AG09309 (cell line): ENCODE measurements around the gene LYRM4.
"Not testable (repeated sequence)": the region's sequence is repeated elsewhere in the genome, so short reads cannot be mapped to it uniquely, and the experiment has no call there.

Source experiments
- DNase-seq: peaks from one replicate; pipeline ENCODE4 v3.0.0-alpha.2; 2010; ENCODE audit warnings: low read depth
- H3K4me3 ChIP-seq: 2 replicates; pipeline ENCODE4 v1.5.1; 2011; ENCODE audit warnings: mild to moderate bottlenecking, low read depth, low read length, moderate library complexity; ENCODE audit not compliant: control insufficient read depth
- TF ChIP-seq, protein P1 (sequence below): IDR thresholded peaks from 2 replicates; pipeline ENCODE4 v1.5.1; 2011; ENCODE audit warnings: mild to moderate bottlenecking, low read depth, low read length, inconsistent platforms; ENCODE audit not compliant: insufficient read depth, control insufficient read depth; ENCODE audit errors: missing control alignments

Gene LYRM4

DNA sequence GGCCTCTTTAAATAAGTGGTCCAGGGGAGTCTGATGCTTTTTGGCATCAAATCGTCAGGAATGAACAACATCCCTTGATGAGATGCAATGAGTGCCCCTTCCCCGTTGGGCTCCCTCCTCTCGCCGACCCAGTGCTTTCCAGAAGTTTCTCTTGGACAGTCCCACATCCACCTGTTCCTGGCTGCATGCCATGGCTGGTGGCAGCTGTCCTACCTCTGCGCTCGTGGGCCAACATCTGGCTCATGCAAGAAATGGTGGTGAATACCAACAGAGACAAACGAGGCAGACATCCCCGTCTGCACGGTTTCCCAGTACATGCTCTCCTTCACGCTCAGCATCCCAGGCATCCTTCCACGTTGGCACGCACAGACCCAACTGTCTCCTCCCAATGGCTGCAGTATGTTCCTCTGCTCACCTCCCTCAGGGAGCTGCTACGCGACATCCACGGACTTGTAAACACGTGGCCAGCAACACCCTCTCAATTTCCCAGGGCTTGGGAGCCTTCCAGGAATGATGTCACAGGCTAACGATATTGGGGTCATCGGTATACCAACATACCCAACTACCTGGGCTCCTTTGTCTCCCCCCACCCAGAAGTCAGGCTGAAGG is 138.1 kb downstream of the LYRM4 start:
- H3K4me3 ChIP-seq, result no peak overlapping the region
- DNase-seq, result no peak
- TF ChIP-seq, protein P1, sequence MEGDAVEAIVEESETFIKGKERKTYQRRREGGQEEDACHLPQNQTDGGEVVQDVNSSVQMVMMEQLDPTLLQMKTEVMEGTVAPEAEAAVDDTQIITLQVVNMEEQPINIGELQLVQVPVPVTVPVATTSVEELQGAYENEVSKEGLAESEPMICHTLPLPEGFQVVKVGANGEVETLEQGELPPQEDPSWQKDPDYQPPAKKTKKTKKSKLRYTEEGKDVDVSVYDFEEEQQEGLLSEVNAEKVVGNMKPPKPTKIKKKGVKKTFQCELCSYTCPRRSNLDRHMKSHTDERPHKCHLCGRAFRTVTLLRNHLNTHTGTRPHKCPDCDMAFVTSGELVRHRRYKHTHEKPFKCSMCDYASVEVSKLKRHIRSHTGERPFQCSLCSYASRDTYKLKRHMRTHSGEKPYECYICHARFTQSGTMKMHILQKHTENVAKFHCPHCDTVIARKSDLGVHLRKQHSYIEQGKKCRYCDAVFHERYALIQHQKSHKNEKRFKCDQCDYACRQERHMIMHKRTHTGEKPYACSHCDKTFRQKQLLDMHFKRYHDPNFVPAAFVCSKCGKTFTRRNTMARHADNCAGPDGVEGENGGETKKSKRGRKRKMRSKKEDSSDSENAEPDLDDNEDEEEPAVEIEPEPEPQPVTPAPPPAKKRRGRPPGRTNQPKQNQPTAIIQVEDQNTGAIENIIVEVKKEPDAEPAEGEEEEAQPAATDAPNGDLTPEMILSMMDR, result no peak

DNA sequence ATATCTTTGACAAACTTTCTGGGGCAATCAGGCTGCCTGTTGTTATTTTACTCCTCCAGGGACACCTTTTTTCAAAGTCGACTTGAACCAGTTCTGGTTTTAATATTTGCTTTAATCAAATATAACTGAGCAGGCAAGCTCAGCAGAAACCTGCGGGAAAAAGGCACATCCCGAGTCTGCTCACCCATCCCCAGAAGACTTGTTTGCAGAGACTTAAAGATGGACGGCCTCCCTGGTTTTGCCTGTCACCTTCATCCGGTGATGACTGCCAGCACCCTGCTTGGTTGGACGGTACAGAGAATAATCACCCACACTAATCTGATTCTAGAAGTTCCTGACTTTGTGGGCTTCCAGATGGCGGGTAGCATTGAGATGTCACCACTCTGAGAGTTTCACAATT is 138.8 kb downstream of the LYRM4 start:
- TF ChIP-seq, protein P1, result no peak
- no peak for DNase-seq
- no peak overlapping the region for H3K4me3 ChIP-seq

DNA sequence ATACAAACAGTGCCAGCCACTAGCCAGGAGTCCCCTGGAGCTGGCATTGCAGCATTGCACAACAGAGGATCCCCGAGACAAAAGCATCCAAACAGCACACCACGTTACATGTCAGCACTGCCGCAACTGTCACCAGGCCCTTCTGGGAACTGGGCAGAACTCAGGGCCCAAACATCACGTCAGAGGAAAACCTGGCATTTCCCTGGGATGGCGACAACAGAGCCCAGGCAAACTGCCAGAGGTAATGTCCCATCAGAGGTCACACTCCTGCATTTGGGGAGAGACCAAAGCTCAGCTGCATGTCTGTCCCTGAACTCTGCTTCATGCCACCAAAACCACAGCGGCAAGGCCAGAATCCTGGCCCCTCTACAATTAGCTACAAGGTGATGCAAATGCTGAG is 139.3 kb downstream of the LYRM4 start:
- H3K4me3 ChIP-seq, result no peak overlapping the region
- no peak for DNase-seq
- TF ChIP-seq, protein P1, result no peak

DNA sequence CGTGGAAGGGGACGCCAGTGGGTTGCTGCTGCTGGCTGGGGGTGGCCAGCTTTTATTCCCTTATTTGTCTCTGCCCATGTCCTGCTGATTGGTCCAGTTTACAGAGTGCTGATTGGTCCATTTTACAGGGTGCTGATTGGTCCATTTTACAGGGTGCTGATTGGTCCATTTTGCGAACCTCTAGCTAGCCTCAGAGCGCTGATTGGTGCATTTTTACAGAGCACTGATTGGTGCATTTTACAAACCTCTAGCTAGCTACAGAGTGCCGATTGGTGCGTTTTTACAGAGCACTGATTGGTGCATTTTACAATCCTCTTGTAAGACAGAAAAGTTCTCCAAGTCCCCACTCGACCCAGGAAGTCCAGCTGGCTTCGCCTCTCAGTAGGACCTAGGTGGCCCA is 140.2 kb downstream of the LYRM4 start:
- DNase-seq, result not testable (repeated sequence)

DNA sequence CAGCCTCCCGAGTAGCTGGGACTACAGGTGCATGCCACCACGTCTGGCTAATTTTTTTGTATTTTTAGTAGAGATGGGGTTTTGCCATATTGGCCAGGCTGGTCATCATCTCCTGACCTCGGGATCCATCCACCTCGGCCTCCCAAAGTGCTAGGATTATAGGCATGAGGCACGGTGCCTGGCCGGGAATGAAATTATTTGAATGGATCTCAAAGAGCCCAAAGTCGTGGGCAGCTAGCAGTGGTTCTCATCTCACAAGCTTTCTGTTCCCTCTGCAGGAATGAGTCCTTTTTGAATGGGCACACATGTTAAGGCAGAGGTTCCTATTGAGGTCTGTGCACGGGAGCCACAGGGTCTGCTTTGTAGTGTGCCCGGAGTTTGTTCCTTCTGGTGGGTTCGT is 140.7 kb downstream of the LYRM4 start:
- no peak for DNase-seq
- TF ChIP-seq, protein P1, result no peak

More for the DNA sequence above, 140.2 kb downstream of the LYRM4 start:
- H3K4me3 ChIP-seq, result not testable (repeated sequence)

DNA sequence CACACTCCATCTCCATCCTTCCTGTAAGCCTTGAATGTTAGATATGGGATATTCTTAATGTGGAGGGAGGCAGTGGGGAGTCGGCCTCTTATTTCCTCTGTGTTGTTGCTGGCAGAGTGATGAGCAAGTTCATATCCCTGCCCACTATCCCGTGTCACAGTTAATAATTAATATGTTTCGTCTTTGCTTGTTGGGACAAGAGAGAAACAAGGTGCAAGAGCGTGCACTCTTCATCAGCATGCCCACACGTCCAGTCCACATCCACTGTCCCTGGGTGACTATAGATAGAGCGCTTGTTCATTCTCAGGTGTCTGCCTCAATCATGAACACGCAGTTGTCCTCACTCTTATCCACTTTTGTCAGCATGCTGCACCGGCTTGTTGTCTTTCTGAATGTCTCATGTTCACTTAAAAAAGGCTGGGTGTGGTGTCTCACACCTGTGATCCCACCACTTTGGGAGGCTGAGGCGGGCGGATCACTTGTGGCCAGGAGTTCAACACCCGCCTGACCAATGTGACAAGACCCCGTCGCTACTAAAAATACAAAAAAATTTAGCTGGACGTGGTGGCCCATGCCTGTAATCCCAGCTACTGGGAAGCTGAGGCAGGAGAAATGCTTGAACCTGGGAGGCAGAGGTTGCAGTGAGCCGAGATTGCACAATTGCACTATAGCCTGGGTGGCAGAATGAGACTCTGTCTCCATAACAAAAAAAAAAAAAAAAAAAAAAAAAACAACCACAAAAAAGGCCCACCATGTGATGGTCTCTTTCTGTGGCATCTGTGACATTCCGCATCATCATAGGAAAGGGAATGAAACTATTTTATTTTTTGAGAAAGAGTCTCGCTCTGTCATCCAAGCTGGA is 141.4 kb downstream of the LYRM4 start:
- no peak for DNase-seq
- TF ChIP-seq, protein P1, result no peak
- no peak overlapping the region for H3K4me3 ChIP-seq

More for the DNA sequence above, 140.7 kb downstream of the LYRM4 start:
- no peak overlapping the region for H3K4me3 ChIP-seq

DNA sequence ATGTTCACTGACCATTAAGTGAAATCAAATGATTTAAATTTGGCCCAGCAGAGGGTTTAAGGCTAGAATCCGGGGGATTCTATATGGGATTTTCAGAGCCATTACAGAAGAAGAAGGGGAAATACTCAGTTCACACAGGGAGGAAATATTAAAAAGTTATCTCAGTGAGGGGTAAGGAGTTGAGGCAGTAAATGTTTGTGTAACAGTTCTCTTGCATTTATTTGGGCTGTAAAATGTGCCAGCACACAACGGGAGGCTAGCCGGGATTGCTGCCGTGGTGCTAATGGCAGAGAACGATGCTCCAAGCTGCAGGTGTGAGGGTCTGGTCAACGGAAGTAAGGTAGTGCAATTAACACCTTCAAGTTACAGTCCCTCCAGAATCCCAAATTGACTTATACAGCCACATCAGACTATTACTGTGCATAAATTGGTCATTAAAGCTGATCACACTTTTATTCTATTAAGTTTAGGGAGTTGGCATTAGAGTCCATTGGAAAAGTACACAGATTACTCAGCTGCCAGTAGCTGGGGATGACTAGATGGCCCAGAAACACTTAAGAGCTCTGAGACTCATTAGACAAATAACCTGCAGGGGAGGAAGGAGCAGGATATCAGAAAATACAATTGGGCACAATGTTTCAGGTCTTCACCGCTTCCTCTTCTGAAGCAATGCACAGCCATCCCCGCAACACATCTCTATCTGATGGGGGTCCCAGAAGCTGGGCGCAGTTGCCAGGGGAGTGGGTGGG is 144.3 kb downstream of the LYRM4 start:
- DNase-seq, result no peak
- H3K4me3 ChIP-seq, result no peak overlapping the region
- TF ChIP-seq, protein P1, result no peak
